Fibroblast of lung (primary cell): ENCODE measurements around the gene CCDC7.

Experiments
- CTCF ChIP-seq, 2 donors: IDR thresholded peaks in 1 of 2; conservative IDR thresholded peaks in 1 of 2; 1 replicate in 1 of 2; 2 replicates in 1 of 2; pipeline ENCODE4 v1.5.1; 2011 to 2012; ENCODE audit warnings: low read length in 2 of 2, control low read depth in 1 of 2, inconsistent platforms in 1 of 2, low read depth in 1 of 2, mild to moderate bottlenecking in 1 of 2
- EZH2 ChIP-seq: IDR thresholded peaks from 2 replicates; pipeline ENCODE4 v1.5.1; 2012; ENCODE audit warnings: low read length, control low read depth, mild to moderate bottlenecking; ENCODE audit errors: missing control alignments

- TF ChIP-seq CTCF (conservative IDR thresholded peaks at IDR 0.05 in 1 of 2, IDR thresholded peaks at IDR 0.05 in 1 of 2; ENCODE audit: low read depth in 1 of 2, low read length in 2 of 2) (no peak), EZH2 (no peak)
These were observed 34.0 kb upstream of the CCDC7 start for GRCh38 chr10:32411797-32412498.
